NT2/D1 (cell line): ENCODE data around the gene FAM210B.

Experiments
- SUZ12 ChIP-seq: IDR thresholded peaks from 2 replicates; pipeline ENCODE4 v1.6.1; 2011; ENCODE audit not compliant: insufficient read length, insufficient read depth; ENCODE audit errors: extremely low read depth
- ZNF274 ChIP-seq: IDR thresholded peaks from 2 replicates; pipeline ENCODE4 v1.6.1; 2011; ENCODE audit warnings: mild to moderate bottlenecking, low read depth, low read length

GRCh38 chr20:56400001-56400640, 41.3 kb downstream of the FAM210B start:
- no peak for TF ChIP-seq SUZ12
- no peak for TF ChIP-seq ZNF274
